GM15510 (cell line): ENCODE data around the gene ADD1.

Experiments used
- POLR2A ChIP-seq: IDR thresholded peaks from 3 replicates; pipeline ENCODE4 v1.6.1; 2011; ENCODE audit warnings: borderline replicate concordance; ENCODE audit not compliant: insufficient read length; ENCODE audit errors: extremely low read depth

Gene ADD1

DNA sequence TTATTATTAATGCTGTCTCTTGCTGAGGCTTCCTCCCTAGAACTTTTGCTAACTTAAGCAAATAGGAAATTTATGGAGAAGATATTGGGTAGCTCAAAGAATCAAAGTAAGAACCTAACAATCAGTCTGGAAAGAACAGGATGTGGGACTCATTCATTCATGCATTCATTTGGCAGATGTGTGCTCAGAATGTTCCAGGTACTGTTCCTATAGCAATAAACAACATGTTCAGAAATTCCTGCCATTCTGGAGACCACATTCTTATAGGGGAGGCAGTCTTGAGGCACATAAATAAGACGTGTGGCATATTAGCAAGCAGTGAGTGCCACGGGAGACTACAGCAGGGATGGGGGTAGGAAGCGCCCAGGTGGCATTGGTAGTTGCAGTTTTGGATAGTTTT, 124.7 kb downstream of the ADD1 start:
- no peak for TF ChIP-seq POLR2A

DNA sequence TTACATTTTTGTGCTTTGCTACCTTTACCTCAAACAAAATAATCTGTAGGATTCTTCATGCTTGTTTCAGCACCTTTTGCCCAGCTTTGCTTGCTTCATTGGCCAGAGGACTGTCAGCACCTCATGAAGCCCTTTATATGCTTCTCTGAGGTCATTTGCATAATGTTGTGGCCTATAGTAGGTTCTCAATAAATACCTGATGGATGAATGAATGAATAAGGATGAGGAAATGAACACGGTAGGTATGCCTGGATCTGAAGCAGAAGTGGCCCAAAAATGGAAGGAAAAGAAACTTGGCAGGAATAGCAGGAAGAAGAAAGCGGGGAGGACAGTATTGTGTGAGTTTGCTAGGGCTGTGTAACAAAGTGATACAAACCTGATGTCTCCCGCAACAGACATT, 127.6 kb downstream of the ADD1 start:
- TF ChIP-seq POLR2A, result no peak

DNA sequence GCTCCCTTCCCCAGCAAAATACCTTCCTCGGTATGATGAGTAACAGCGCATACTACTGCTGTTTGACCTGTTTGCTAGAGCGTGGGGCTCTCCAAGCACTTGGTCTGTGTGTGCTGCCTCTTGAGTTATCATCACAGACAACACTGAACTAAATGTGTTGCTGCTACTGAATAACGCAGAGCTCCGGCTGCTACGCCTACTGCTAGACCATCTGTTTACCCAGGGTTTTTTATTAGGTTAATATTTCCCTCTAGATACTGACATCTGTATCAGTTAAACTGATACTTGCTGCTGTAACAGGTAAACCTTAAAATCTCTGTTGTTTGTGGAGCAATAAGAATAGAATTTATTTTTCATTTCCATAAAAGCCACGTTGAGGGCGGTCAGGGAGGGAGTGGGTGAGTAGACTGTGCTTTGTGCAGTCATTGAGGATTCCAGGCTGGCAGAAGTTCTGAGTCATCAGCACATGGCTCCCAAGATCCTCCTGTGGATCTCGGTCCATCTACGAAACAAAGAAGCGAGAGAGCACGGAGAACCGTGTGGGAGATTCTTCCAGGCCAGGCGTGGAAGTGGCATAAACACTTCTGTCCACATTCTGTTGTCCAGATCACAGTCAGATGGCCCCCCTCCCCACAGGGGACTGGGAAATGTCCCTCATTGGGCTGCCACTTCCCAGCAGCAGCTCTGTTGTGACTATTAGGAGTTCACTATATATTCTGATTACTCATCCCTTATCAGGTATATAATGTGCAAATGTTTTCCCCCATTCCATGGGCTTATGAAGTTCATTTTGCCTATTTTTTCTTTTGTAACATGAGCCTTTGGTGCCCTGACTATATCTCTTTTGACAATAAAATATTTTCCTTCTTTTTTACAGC, 133.8 kb downstream of the ADD1 start:
- no peak for TF ChIP-seq POLR2A
